Mesothelial cell of epicardium (in vitro differentiated cells): Measurements from ENCODE around the gene CPED1. TPM values are rescaled to one million over a fixed set of nuclear protein-coding genes. Genes with fewer than 3 reads are reported as not detected.

Experiments used
- DNase-seq, 2 experiments: peaks; one replicate each; pipeline ENCODE4 v3.0.0; 2021; ENCODE audit warnings: low spot score in 2 of 2; ENCODE audit not compliant: unreplicated experiment in 2 of 2
- H3K27ac Mint-ChIP-seq: 2 replicates; pipeline ENCODE4 v1.8.0; 2021; ENCODE audit warnings: mixed read lengths
- H3K27me3 Mint-ChIP-seq: 2 replicates; pipeline ENCODE4 v1.8.0; 2021; ENCODE audit warnings: low read depth, mixed read lengths
- H3K36me3 Mint-ChIP-seq: 2 replicates; pipeline ENCODE4 v1.8.0; 2021; ENCODE audit warnings: mixed read lengths
- H3K4me1 Mint-ChIP-seq: 2 replicates; pipeline ENCODE4 v1.8.0; 2021; ENCODE audit warnings: mixed read lengths
- H3K4me3 Mint-ChIP-seq: 2 replicates; pipeline ENCODE4 v1.8.0; 2021; ENCODE audit warnings: mild to moderate bottlenecking, moderate library complexity, mixed read lengths
- H3K9me3 Mint-ChIP-seq: 2 replicates; pipeline ENCODE4 v1.8.0; 2021; ENCODE audit warnings: mixed read lengths
- total RNA-seq: library from RNA; stranded (reverse); gene quantifications from 3 replicates; pipeline ENCODE4 v1.2.1, GENCODE V29; 2021
- TF ChIP-seq, protein P1 (sequence below): fragments of 200-600 bp; sonication (generic); IDR thresholded peaks from one replicate; pipeline ENCODE4 v1.5.0; 2021; ENCODE audit warnings: antibody characterized with exemption; ENCODE audit not compliant: unreplicated experiment

Gene CPED1
- total RNA-seq, 1 donor from 2014 or later: 25.6 TPM

DNA sequence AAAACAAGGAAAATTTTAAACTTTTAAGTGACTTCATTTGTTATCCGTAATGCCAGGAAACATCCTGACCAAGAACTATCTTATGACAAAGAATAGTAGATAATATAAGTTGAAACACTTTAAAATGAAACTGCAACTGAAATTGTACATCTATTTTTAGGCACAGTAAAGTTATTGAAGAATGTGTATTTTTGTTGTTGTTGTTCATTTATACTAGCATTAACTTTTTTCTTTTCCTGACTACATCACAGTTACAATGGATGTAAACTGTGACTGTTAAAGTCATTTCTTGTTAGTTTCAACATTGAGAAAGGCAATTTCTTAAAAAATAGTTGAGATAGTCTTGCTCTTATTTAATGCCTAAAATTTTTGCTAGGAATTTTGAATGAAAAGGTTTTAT is 2.6 kb downstream of the CPED1 start:
- peak overlapping the region; percentile 2 for H3K27ac Mint-ChIP-seq
- peaks cover 33% of the 10 kb centered on the region for H3K27me3 Mint-ChIP-seq
- no peaks in the 10 kb centered on the region for H3K36me3 Mint-ChIP-seq
- no peaks in the 10 kb centered on the region for H3K9me3 Mint-ChIP-seq
- no peak for DNase-seq
- H3K4me1 Mint-ChIP-seq: peaks cover 42% of the 10 kb centered on the region
- H3K4me3 Mint-ChIP-seq: peak overlapping the region; percentile 78
- TF ChIP-seq, protein P1, sequence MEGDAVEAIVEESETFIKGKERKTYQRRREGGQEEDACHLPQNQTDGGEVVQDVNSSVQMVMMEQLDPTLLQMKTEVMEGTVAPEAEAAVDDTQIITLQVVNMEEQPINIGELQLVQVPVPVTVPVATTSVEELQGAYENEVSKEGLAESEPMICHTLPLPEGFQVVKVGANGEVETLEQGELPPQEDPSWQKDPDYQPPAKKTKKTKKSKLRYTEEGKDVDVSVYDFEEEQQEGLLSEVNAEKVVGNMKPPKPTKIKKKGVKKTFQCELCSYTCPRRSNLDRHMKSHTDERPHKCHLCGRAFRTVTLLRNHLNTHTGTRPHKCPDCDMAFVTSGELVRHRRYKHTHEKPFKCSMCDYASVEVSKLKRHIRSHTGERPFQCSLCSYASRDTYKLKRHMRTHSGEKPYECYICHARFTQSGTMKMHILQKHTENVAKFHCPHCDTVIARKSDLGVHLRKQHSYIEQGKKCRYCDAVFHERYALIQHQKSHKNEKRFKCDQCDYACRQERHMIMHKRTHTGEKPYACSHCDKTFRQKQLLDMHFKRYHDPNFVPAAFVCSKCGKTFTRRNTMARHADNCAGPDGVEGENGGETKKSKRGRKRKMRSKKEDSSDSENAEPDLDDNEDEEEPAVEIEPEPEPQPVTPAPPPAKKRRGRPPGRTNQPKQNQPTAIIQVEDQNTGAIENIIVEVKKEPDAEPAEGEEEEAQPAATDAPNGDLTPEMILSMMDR: no peak

- Mint-ChIP-seq H3K27ac (peak overlapping the region; percentile 2), H3K36me3 (no peaks in the 10 kb centered on the region), H3K27me3 (peaks cover 31% of the 10 kb centered on the region), H3K4me1 (peaks cover 41% of the 10 kb centered on the region), H3K4me3 (peak overlapping the region; percentile 78), H3K9me3 (no peaks in the 10 kb centered on the region)
- no peak for DNase-seq
- TF ChIP-seq, protein P1: no peak
Observed at GRCh38 chr7:120991581-120991980, 3.1 kb downstream of the CPED1 start.

GRCh38 chr7:120992272-120992964 is 3.9 kb downstream of the CPED1 start:
- TF ChIP-seq, protein P1: no peak
- Mint-ChIP-seq H3K27ac (peak overlapping the region; percentile 3), H3K27me3 (peaks cover 31% of the 10 kb centered on the region), H3K4me1 (peaks cover 46% of the 10 kb centered on the region), H3K4me3 (peak overlapping the region; percentile 78), H3K36me3 (no peaks in the 10 kb centered on the region), H3K9me3 (no peaks in the 10 kb centered on the region)
- no peak for DNase-seq

DNA sequence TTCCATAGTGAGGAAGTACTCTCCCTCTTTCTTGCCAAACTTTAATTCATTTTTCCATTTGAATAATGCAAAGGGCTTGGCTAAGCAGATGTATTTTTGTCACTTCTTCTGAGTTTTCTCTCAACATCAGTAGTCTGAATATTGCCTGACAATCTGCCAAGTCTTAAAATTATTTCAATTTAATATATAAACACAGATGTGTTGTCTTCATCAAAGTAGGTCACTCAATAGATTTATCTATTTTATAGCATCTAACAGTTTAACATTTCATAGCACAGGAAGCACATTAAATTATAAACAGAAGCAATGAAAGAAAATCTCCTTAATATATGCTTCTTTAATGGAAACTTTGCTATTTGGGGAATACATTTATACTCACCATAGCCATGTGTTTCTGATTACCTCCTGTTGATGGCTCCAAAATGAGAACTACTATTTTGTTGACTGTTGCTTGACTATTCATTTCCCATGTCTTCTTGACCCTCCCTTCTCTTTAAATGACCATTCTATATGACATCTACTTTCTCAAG is 4.5 kb downstream of the CPED1 start:
- DNase-seq: no peak
- H3K9me3 Mint-ChIP-seq: no peaks in the 10 kb centered on the region
- H3K27ac Mint-ChIP-seq: no peak overlapping the region
- peaks cover 42% of the 10 kb centered on the region for H3K4me1 Mint-ChIP-seq
- peaks cover 31% of the 10 kb centered on the region for H3K27me3 Mint-ChIP-seq
- no peaks in the 10 kb centered on the region for H3K36me3 Mint-ChIP-seq
- H3K4me3 Mint-ChIP-seq: peak overlapping the region; percentile 78
- TF ChIP-seq, protein P1: no peak

DNA sequence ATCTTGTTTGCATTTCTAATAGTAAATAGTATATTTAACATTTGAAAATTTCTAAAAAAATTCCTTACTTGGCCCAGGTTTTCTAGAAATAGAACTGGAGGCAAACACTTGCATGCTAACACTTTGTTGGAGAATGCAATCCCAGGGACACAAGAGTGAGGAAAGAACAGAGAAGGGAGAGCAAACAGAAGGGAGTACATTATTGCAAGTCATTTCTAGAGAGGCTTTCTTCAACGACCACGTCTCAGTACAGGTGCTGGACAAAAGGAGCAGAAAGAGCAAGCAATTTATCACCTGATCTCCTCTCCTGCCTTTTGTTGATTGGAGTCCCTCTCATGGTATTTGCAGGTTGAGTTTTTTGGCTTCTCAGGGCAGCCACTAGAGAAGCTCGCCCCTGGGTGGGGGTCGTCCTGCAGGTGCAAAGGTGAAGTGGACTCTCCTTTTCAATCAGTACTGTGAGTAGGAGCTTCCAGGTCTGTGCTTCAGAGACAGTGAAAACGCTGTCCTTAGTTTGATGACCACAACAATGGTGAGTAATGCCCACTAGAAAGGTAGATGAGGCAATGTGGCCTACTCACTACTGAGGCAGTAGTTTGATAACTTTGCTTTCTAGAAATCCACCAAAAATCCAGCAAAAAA is 5.2 kb downstream of the CPED1 start:
- H3K27me3 Mint-ChIP-seq: peaks cover 29% of the 10 kb centered on the region
- DNase-seq: no peak
- H3K27ac Mint-ChIP-seq: peak overlapping the region; percentile 62
- TF ChIP-seq, protein P1: no peak
- no peaks in the 10 kb centered on the region for H3K36me3 Mint-ChIP-seq
- H3K9me3 Mint-ChIP-seq: no peaks in the 10 kb centered on the region
- H3K4me1 Mint-ChIP-seq: peaks cover 44% of the 10 kb centered on the region
- H3K4me3 Mint-ChIP-seq: peak overlapping the region; percentile 9
